Measurements from ENCODE around the gene MVB12A. TPM values are rescaled to one million over a fixed set of nuclear protein-coding genes. Genes with fewer than 3 reads are reported as not detected.

Gene MVB12A
- total and polyA plus RNA-seq, 2 experiments from 2014 or later = 130 to 148 TPM

GRCh38 chr19:17456127-17456526 lies 36.3 kb downstream of the MVB12A start:
- H3K4me3 ChIP-seq = no peak overlapping the region
- H3K4me1 ChIP-seq (ENCODE audit: low read depth) = no peaks in the 10 kb centered on the region
- no peak for DNase-seq (ENCODE audit: low read depth in 1 of 2, low spot score in 1 of 2)
- TF ChIP-seq, protein P1, sequence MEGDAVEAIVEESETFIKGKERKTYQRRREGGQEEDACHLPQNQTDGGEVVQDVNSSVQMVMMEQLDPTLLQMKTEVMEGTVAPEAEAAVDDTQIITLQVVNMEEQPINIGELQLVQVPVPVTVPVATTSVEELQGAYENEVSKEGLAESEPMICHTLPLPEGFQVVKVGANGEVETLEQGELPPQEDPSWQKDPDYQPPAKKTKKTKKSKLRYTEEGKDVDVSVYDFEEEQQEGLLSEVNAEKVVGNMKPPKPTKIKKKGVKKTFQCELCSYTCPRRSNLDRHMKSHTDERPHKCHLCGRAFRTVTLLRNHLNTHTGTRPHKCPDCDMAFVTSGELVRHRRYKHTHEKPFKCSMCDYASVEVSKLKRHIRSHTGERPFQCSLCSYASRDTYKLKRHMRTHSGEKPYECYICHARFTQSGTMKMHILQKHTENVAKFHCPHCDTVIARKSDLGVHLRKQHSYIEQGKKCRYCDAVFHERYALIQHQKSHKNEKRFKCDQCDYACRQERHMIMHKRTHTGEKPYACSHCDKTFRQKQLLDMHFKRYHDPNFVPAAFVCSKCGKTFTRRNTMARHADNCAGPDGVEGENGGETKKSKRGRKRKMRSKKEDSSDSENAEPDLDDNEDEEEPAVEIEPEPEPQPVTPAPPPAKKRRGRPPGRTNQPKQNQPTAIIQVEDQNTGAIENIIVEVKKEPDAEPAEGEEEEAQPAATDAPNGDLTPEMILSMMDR (IDR thresholded peaks at IDR 0.05; ENCODE audit: low read depth, low read length) = no peak
- H3K27me3 ChIP-seq = peaks cover 46% of the 10 kb centered on the region
- H3K27ac ChIP-seq = no peak overlapping the region
- H3K9me3 ChIP-seq (ENCODE audit: low read depth) = no peaks in the 10 kb centered on the region
- H3K36me3 ChIP-seq = no peaks in the 10 kb centered on the region

DNA sequence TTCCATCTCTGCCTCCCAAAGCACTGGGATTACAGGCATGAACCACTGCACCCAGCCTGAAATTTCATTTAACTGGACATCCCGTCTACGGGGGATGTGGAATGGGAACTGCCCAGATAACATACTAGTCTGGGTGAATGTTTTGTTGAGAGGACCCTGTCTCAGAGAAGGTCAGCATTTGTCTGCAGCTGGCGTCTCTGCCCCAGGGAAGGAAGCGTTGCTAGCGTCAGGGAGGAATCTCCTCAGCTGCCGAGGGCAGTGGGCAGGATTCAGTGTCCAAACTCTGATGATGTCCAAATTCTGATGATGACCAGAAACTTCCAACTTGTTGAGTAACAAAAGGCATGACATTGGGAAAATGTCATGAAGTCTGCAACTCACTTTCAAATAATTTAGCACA lies 37.8 kb downstream of the MVB12A start:
- no peak for DNase-seq (ENCODE audit: low read depth in 1 of 2, low spot score in 1 of 2)
- H3K4me3 ChIP-seq = no peak overlapping the region
- H3K4me1 ChIP-seq (ENCODE audit: low read depth) = no peaks in the 10 kb centered on the region
- no peaks in the 10 kb centered on the region for H3K36me3 ChIP-seq
- peaks cover 46% of the 10 kb centered on the region for H3K27me3 ChIP-seq
- H3K27ac ChIP-seq = no peak overlapping the region
- H3K9me3 ChIP-seq (ENCODE audit: low read depth) = no peaks in the 10 kb centered on the region
- TF ChIP-seq, protein P1 (IDR thresholded peaks at IDR 0.05; ENCODE audit: low read depth, low read length) = no peak

DNA sequence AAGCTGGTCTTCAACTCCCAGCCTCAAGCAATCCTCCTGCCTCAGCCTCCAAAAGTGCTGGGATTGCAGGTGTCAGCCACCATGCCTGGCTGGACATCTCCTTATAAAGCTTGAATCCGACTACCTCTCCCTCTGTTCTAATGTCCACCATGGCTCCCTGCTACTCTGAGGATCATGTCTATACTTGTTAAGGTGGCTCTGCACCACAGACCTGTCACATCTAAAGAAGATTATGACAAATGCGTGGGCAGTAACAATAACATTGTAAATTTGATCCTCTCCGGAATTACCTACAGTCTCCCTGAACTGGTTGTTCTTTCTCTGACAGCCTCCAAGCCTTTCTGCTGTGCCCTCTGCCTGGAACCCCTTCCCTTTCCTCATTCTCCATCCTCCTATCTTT lies 39.1 kb downstream of the MVB12A start:
- Histone ChIP-seq H3K27me3 (peaks cover 42% of the 10 kb centered on the region), H3K9me3 (ENCODE audit: low read depth) (no peaks in the 10 kb centered on the region), H3K27ac (no peak overlapping the region), H3K36me3 (no peaks in the 10 kb centered on the region), H3K4me1 (ENCODE audit: low read depth) (no peaks in the 10 kb centered on the region), H3K4me3 (no peak overlapping the region)
- TF ChIP-seq, protein P1 (IDR thresholded peaks at IDR 0.05; ENCODE audit: low read depth, low read length) = no peak
- no peak for DNase-seq (ENCODE audit: low read depth in 1 of 2, low spot score in 1 of 2)

GRCh38 chr19:17460372-17461230 lies 40.8 kb downstream of the MVB12A start, which contains the start of gene NXNL1:
NXNL1 (minus strand) TSS chr19:17460926; CDS start chr19:17460869, 57 bp downstream.
- Histone ChIP-seq H3K4me1 (ENCODE audit: low read depth) (no peaks in the 10 kb centered on the region), H3K36me3 (no peaks in the 10 kb centered on the region)
- TF ChIP-seq, protein P1 (IDR thresholded peaks at IDR 0.05; ENCODE audit: low read depth, low read length) = no peak

GRCh38 chr19:17466487-17466850 lies 46.6 kb downstream of the MVB12A start:
- Histone ChIP-seq H3K36me3 (no peaks in the 10 kb centered on the region), H3K4me3 (no peak overlapping the region), H3K4me1 (ENCODE audit: low read depth) (peaks cover 9% of the 10 kb centered on the region), H3K9me3 (ENCODE audit: low read depth) (no peaks in the 10 kb centered on the region), H3K27ac (no peak overlapping the region), H3K27me3 (peaks cover 2% of the 10 kb centered on the region)
- TF ChIP-seq, protein P1 (IDR thresholded peaks at IDR 0.05; ENCODE audit: low read depth, low read length) = no peak
- no peak for DNase-seq (ENCODE audit: low read depth in 1 of 2, low spot score in 1 of 2)

More at GRCh38 chr19:17460372-17461230, 40.8 kb downstream of the MVB12A start, which contains the start of gene NXNL1:
- no peak for DNase-seq (ENCODE audit: low read depth in 1 of 2, low spot score in 1 of 2)
- no peak within 1 kb of the TSS for H3K4me3 ChIP-seq
- no peaks in the 10 kb centered on the region for H3K9me3 ChIP-seq (ENCODE audit: low read depth)
- peaks cover 26% of the 10 kb centered on the region for H3K27me3 ChIP-seq
- H3K27ac ChIP-seq = no peak within 1 kb of the TSS

All from cardiac muscle cell (in vitro differentiated cells and primary cell).